ENCODE results near the gene MRAP2.

GRCh38 chr6:84057908-84058307 is 24.3 kb downstream of the MRAP2 start:
- TF ChIP-seq POLR2A (IDR thresholded peaks at IDR 0.05; ENCODE audit: low read depth, low read length) (no peak), TAF1 (IDR thresholded peaks at IDR 0.05; ENCODE audit: borderline replicate concordance, low read depth, low read length) (no peak)

All from GM12892 (cell line).